GM12801 (cell line): ENCODE measurements around the gene NFE2L2.

ENCODE experiments used
- TF ChIP-seq, protein P1 (sequence below): IDR thresholded peaks from one replicate; pipeline ENCODE4 v1.5.1; 2011; ENCODE audit warnings: control low read depth; ENCODE audit not compliant: insufficient read length; ENCODE audit errors: extremely low read depth

The NFE2L2 gene

GRCh38 chr2:177207101-177207500 lies 57.4 kb downstream of the NFE2L2 start:
- TF ChIP-seq, protein P1, sequence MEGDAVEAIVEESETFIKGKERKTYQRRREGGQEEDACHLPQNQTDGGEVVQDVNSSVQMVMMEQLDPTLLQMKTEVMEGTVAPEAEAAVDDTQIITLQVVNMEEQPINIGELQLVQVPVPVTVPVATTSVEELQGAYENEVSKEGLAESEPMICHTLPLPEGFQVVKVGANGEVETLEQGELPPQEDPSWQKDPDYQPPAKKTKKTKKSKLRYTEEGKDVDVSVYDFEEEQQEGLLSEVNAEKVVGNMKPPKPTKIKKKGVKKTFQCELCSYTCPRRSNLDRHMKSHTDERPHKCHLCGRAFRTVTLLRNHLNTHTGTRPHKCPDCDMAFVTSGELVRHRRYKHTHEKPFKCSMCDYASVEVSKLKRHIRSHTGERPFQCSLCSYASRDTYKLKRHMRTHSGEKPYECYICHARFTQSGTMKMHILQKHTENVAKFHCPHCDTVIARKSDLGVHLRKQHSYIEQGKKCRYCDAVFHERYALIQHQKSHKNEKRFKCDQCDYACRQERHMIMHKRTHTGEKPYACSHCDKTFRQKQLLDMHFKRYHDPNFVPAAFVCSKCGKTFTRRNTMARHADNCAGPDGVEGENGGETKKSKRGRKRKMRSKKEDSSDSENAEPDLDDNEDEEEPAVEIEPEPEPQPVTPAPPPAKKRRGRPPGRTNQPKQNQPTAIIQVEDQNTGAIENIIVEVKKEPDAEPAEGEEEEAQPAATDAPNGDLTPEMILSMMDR: no peak

DNA sequence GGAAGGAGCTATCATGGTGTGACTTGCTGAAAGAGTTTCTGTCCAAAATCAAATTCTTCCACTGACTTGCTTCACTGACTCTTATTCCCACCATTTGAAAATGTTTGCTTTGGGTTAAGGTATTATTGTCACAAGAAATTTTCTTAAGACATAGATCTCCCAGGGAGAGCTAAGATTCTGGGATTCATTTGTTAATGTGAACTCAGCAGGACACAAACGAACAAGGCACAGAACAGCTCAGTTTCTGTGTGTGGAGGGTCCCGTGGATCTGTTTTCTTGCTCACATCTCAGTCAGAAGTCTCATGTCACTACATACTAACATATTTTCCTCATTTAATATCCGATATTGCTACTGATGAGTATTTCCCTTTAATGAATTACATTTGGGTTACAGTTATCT lies 60.1 kb downstream of the NFE2L2 start:
- TF ChIP-seq, protein P1: no peak

GRCh38 chr2:177201919-177202346 lies 62.6 kb downstream of the NFE2L2 start:
- TF ChIP-seq, protein P1: no peak

DNA sequence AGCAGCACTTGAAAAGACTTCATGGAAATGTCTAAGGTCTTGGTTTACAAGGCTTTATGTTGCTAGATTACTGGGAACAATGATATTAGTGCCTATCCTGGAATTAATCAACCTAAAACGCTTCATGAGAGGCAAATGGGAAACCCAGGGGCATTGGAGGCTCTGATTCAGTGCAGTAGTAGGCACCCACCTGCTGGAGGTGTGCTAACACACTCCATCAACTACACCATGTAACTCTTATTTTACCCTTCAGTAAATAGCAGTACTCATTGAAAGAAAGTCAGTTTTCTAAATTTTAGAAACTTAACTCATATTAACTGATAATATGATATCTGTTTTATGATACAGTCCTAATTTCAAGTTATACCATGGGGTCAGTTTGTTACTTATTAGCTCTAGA lies 69.3 kb downstream of the NFE2L2 start:
- TF ChIP-seq, protein P1: no peak

DNA sequence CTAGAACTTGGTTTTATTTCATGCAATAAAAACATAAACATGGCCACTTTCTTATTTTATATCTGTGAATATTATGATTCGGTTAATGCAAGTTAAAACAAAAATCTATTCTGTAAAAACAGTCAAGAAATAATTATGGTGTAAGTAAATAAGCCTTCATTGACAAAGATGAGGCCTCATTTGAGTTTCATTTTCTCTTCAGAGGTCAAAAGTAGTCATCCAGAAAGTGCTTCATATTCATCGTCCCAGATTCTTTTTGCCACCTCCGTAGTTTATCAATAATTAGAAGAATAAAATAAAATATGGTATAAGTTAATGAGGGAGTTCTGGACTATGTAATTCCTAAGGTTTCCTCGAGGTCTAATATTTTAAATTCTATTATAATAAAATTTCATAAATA lies 71.3 kb downstream of the NFE2L2 start:
- TF ChIP-seq, protein P1: no peak

DNA sequence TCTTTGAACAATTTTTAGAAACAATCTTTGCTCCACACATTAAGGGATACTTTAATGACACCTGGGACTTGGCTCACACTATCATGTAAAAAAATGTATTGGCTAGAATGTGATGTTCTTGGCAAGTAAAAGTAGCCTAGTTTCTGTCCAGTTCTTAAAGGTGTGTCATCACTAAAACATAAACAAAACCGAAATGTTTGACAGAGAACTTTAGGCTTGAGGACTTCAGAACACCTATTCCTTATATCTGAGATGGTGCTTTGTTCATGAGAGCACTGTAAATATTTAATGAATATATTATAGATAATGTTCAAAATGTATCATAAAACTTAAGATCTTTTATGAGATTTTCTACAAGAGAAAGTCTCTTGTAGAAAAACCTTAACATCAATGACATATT lies 71.7 kb downstream of the NFE2L2 start:
- TF ChIP-seq, protein P1: no peak

GRCh38 chr2:177190941-177191340 lies 73.6 kb downstream of the NFE2L2 start:
- TF ChIP-seq, protein P1: no peak
